Hematopoietic multipotent progenitor cell treated with erythropoietin and hydrocortisone succinate and interleukin-3 and kit ligand, for 6 days (in vitro differentiated cells): ENCODE data around the gene EXOC2.

Experiments
- DNase-seq: peaks from one replicate; pipeline ENCODE4 v3.0.0-alpha.2; 2015

Gene EXOC2

GRCh38 chr6:513961-514360 lies 179.0 kb downstream of the EXOC2 start:
- DNase-seq, result no peak

GRCh38 chr6:513058-513457 lies 179.9 kb downstream of the EXOC2 start:
- no peak for DNase-seq

- peak; percentile 35 for DNase-seq
Observed at GRCh38 chr6:511488-512137, 181.3 kb downstream of the EXOC2 start.

GRCh38 chr6:509676-510075 lies 183.3 kb downstream of the EXOC2 start:
- no peak for DNase-seq

GRCh38 chr6:508614-509013 lies 184.3 kb downstream of the EXOC2 start:
- no peak for DNase-seq

- DNase-seq, result no peak
Observed at GRCh38 chr6:508006-508405, 184.9 kb downstream of the EXOC2 start.

- DNase-seq, result no peak
Observed at GRCh38 chr6:506920-507622, 185.9 kb downstream of the EXOC2 start.

GRCh38 chr6:506508-506907 lies 186.4 kb downstream of the EXOC2 start:
- DNase-seq, result no peak

- no peak for DNase-seq
Observed at GRCh38 chr6:505374-505773, 187.6 kb downstream of the EXOC2 start.

- no peak for DNase-seq
Observed at GRCh38 chr6:504446-504980, 188.4 kb downstream of the EXOC2 start.

- no peak for DNase-seq
Observed at GRCh38 chr6:503610-504362, 189.2 kb downstream of the EXOC2 start.

GRCh38 chr6:502761-503160 lies 190.2 kb downstream of the EXOC2 start:
- DNase-seq, result no peak

GRCh38 chr6:501891-502601 lies 190.9 kb downstream of the EXOC2 start:
- no peak for DNase-seq

GRCh38 chr6:499617-500016 lies 193.3 kb downstream of the EXOC2 start:
- DNase-seq, result no peak

GRCh38 chr6:498795-499231 lies 194.1 kb downstream of the EXOC2 start:
- peak; percentile 7 for DNase-seq

- no peak for DNase-seq
Observed at GRCh38 chr6:497258-497657, 195.7 kb downstream of the EXOC2 start.

GRCh38 chr6:496649-497048 lies 196.3 kb downstream of the EXOC2 start:
- DNase-seq, result no peak

- no peak for DNase-seq
Observed at GRCh38 chr6:494394-494793, 198.5 kb downstream of the EXOC2 start.

GRCh38 chr6:493840-494239 lies 199.1 kb downstream of the EXOC2 start:
- DNase-seq, result no peak

- no peak for DNase-seq
Observed at GRCh38 chr6:492816-493414, 200.0 kb downstream of the EXOC2 start.

- no peak for DNase-seq
Observed at GRCh38 chr6:492178-492577, 200.8 kb downstream of the EXOC2 start.

- DNase-seq, result no peak
Observed at GRCh38 chr6:491233-491632, 201.7 kb downstream of the EXOC2 start.
